Measurements from ENCODE around the gene ZFP69. TPM values are rescaled to one million over a fixed set of nuclear protein-coding genes. Genes with fewer than 3 reads are reported as not detected.
A peak's percentile ranks its signal among the peaks of the same experiment; 100 is the strongest.

The ZFP69 gene
- total and polyA plus RNA-seq, 4 donors, result 0.96 to 1.9 (median 1.2) TPM

DNA sequence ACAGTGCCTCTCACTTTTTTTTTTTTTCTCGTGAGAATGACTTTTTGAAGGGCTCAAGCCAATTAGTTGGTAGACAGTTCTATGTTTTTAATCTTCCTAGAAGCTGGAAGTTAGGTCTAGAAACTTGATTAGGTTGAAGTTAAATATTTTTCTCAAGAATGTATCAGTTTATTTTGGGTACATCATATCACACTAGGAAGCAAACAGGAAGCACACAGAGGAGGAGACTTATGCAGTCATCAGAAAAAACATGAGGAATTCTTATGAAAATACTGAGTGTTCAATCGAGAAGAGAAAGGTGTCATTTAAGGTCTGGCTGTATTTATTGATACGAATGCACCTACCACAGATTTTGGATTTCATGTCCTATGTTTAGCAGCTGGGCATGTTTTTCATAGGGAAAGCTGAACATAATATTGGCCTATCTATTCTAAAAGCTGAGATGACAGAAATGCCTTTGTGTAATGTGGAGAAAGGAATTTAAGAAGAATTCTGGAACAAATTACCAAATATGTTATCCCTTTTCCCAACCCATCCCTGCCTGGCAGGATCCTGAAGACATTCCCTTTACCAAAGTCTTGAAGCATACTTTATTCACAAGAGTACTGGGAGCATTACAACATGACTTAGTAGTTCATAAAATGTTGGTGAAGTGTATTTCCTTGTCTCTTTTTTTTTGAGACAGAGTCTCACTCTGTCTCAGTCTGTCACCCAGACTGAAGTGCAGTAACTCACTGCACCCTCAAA is 44.3 kb upstream of the ZFP69 start:
- no peak for TF ChIP-seq RAD21 (IDR thresholded peaks at IDR 0.05)
- TF ChIP-seq RXRA (IDR thresholded peaks at IDR 0.05), result no peak
- TF ChIP-seq, protein P1, sequence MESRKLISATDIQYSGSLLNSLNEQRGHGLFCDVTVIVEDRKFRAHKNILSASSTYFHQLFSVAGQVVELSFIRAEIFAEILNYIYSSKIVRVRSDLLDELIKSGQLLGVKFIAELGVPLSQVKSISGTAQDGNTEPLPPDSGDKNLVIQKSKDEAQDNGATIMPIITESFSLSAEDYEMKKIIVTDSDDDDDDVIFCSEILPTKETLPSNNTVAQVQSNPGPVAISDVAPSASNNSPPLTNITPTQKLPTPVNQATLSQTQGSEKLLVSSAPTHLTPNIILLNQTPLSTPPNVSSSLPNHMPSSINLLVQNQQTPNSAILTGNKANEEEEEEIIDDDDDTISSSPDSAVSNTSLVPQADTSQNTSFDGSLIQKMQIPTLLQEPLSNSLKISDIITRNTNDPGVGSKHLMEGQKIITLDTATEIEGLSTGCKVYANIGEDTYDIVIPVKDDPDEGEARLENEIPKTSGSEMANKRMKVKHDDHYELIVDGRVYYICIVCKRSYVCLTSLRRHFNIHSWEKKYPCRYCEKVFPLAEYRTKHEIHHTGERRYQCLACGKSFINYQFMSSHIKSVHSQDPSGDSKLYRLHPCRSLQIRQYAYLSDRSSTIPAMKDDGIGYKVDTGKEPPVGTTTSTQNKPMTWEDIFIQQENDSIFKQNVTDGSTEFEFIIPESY (IDR thresholded peaks at IDR 0.05), result no peak

DNA sequence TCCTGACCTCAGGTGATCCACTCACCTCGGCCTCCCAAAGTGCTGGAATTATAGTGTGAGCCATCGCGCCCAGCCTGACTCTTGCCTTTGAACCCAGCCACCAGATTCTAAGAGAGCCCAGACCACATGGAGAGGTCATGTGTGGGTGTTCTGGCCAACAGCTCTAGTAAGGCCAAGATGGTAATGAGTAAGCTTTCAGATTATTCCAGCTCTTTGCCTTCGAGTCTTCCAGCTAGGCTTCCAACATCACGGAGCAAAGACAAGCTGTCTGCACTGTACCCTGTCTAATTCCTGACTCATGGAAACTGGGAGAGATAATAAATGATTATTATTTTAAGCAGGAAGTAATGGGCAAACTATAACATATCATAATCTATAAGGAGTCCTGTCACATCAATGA is 41.6 kb upstream of the ZFP69 start:
- no peak for DNase-seq (ENCODE audit: low spot score)
- no peak overlapping the region for H3K27ac ChIP-seq (ENCODE audit: low read depth in 1 of 2, low read length in 2 of 2)
- no peaks in the 10 kb centered on the region for H3K27me3 ChIP-seq (ENCODE audit: control insufficient read depth in 4 of 4, insufficient read depth in 4 of 4, low read length in 3 of 4)
- no peak overlapping the region for H3K9ac ChIP-seq (ENCODE audit: low read depth in 1 of 2, low read length in 2 of 2)
- H3K4me3 ChIP-seq (ENCODE audit: low read depth in 1 of 3, low read length in 3 of 3), result no peak overlapping the region
- no peaks in the 10 kb centered on the region for H3K36me3 ChIP-seq (ENCODE audit: control insufficient read depth in 4 of 4, insufficient read depth in 3 of 4, low read depth in 1 of 4, low read length in 3 of 4)
- no peaks in the 10 kb centered on the region for H3K9me3 ChIP-seq (ENCODE audit: control insufficient read depth in 4 of 4, low read length in 3 of 4)
- H3K4me1 ChIP-seq (ENCODE audit: control insufficient read depth in 4 of 4, insufficient read depth in 4 of 4, low read length in 3 of 4), result peaks cover 0 to 3% (median 0%) of the 10 kb centered on the region in 4 donors
- WGBS, result 87% methylated on average over 5 of the region's 5 CpGs
- TF ChIP-seq, protein P2, sequence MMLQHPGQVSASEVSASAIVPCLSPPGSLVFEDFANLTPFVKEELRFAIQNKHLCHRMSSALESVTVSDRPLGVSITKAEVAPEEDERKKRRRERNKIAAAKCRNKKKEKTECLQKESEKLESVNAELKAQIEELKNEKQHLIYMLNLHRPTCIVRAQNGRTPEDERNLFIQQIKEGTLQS (IDR thresholded peaks at IDR 0.05), result no peak
- no peak for TF ChIP-seq GABPA (IDR thresholded peaks at IDR 0.05 in 1 of 2, conservative IDR thresholded peaks at IDR 0.05 in 1 of 2)
- TF ChIP-seq HNF4A (conservative IDR thresholded peaks at IDR 0.05), result no peak
- TF ChIP-seq, protein P1 (IDR thresholded peaks at IDR 0.05), result no peak

More for the DNA sequence above, 44.3 kb upstream of the ZFP69 start:
- no peaks in the 10 kb centered on the region for H3K27me3 ChIP-seq (ENCODE audit: control insufficient read depth in 4 of 4, insufficient read depth in 4 of 4, low read length in 3 of 4)
- no peak overlapping the region for H3K9ac ChIP-seq (ENCODE audit: low read depth in 1 of 2, low read length in 2 of 2)
- H3K4me1 ChIP-seq (ENCODE audit: control insufficient read depth in 4 of 4, insufficient read depth in 4 of 4, low read length in 3 of 4), result no peaks in the 10 kb centered on the region
- WGBS, result 69% methylated on average over 3 of the region's 3 CpGs
- H3K4me3 ChIP-seq (ENCODE audit: low read depth in 1 of 3, low read length in 3 of 3), result no peak overlapping the region
- DNase-seq (ENCODE audit: low spot score), result no peak
- H3K27ac ChIP-seq (ENCODE audit: low read depth in 1 of 2, low read length in 2 of 2), result peak overlapping the region in 1 of 2 donors; percentile 3
- H3K9me3 ChIP-seq (ENCODE audit: control insufficient read depth in 4 of 4, low read length in 3 of 4), result no peaks in the 10 kb centered on the region
- H3K36me3 ChIP-seq (ENCODE audit: control insufficient read depth in 4 of 4, insufficient read depth in 3 of 4, low read depth in 1 of 4, low read length in 3 of 4), result no peaks in the 10 kb centered on the region

DNA sequence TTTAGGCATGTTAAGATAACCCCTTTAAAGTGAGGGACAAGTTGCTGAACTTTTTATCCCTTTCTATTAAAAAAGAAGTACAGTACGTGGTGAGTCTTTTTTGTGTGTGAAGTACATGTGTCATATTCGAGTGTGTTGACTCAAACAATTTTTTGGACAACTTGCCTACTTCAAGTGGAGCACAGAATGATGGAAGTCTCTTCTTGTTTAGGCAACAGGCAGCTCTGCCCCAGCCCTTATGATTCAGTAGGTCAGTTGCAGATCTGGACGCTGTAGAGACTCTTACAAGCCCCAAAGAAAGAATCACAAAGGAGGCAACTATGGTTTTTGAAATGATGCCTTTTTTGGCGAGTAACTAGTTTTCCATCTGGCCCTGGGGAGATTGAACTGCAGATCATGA is 41.2 kb upstream of the ZFP69 start:
- Histone ChIP-seq H3K27ac (ENCODE audit: low read depth in 1 of 2, low read length in 2 of 2) (no peak overlapping the region), H3K27me3 (ENCODE audit: control insufficient read depth in 4 of 4, insufficient read depth in 4 of 4, low read length in 3 of 4) (no peaks in the 10 kb centered on the region), H3K4me3 (ENCODE audit: low read depth in 1 of 3, low read length in 3 of 3) (no peak overlapping the region), H3K4me1 (ENCODE audit: control insufficient read depth in 4 of 4, insufficient read depth in 4 of 4, low read length in 3 of 4) (peaks cover 0 to 3% (median 0%) of the 10 kb centered on the region in 4 donors), H3K36me3 (ENCODE audit: control insufficient read depth in 4 of 4, insufficient read depth in 3 of 4, low read depth in 1 of 4, low read length in 3 of 4) (no peaks in the 10 kb centered on the region), H3K9me3 (ENCODE audit: control insufficient read depth in 4 of 4, low read length in 3 of 4) (no peaks in the 10 kb centered on the region), H3K9ac (ENCODE audit: low read depth in 1 of 2, low read length in 2 of 2) (no peak overlapping the region)
- DNase-seq (ENCODE audit: low spot score), result no peak
- no peak for TF ChIP-seq JUND (IDR thresholded peaks at IDR 0.05)
- TF ChIP-seq, protein P3, sequence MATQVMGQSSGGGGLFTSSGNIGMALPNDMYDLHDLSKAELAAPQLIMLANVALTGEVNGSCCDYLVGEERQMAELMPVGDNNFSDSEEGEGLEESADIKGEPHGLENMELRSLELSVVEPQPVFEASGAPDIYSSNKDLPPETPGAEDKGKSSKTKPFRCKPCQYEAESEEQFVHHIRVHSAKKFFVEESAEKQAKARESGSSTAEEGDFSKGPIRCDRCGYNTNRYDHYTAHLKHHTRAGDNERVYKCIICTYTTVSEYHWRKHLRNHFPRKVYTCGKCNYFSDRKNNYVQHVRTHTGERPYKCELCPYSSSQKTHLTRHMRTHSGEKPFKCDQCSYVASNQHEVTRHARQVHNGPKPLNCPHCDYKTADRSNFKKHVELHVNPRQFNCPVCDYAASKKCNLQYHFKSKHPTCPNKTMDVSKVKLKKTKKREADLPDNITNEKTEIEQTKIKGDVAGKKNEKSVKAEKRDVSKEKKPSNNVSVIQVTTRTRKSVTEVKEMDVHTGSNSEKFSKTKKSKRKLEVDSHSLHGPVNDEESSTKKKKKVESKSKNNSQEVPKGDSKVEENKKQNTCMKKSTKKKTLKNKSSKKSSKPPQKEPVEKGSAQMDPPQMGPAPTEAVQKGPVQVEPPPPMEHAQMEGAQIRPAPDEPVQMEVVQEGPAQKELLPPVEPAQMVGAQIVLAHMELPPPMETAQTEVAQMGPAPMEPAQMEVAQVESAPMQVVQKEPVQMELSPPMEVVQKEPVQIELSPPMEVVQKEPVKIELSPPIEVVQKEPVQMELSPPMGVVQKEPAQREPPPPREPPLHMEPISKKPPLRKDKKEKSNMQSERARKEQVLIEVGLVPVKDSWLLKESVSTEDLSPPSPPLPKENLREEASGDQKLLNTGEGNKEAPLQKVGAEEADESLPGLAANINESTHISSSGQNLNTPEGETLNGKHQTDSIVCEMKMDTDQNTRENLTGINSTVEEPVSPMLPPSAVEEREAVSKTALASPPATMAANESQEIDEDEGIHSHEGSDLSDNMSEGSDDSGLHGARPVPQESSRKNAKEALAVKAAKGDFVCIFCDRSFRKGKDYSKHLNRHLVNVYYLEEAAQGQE (IDR thresholded peaks at IDR 0.05), result no peak
- 72% methylated on average over 4 of the region's 4 CpGs for WGBS

Measured in liver (tissue), 9 donors.